ENCODE measurements around the gene ARMC3.

- TF ChIP-seq CTCF (IDR thresholded peaks at IDR 0.05; ENCODE audit: insufficient read depth, low read length) (no peak), SPI1 (IDR thresholded peaks at IDR 0.05; ENCODE audit: borderline replicate concordance, low read depth) (no peak), POLR2AphosphoS5 (IDR thresholded peaks at IDR 0.05; ENCODE audit: low read depth) (no peak), REST (IDR thresholded peaks at IDR 0.05; ENCODE audit: insufficient replicate concordance, low read depth) (no peak), GABPA (IDR thresholded peaks at IDR 0.05; ENCODE audit: low read depth) (no peak)
Observed at GRCh38 chr10:22894714-22895113, 33.1 kb upstream of the ARMC3 start.

All from HL-60 (cell line).